Thoracic aorta endothelial cell (primary cell): ENCODE data around the gene FSTL4. TPM values are rescaled to one million over a fixed set of nuclear protein-coding genes. Genes with fewer than 3 reads are reported as not detected.

Source experiments
- small RNA-seq: library from RNA; depleted of rRNA; stranded (forward); fragments of <200 nt; gene quantifications from one replicate; pipeline ENCODE3, GENCODE V24; 2012
- total RNA-seq: library from RNA; depleted of rRNA; stranded (reverse); fragments of >200 nt; gene quantifications from 2 replicates; pipeline ENCODE4 v1.2.3, GENCODE V29; 2012

The FSTL4 gene
- not detected in 2 replicates for total RNA-seq

DNA sequence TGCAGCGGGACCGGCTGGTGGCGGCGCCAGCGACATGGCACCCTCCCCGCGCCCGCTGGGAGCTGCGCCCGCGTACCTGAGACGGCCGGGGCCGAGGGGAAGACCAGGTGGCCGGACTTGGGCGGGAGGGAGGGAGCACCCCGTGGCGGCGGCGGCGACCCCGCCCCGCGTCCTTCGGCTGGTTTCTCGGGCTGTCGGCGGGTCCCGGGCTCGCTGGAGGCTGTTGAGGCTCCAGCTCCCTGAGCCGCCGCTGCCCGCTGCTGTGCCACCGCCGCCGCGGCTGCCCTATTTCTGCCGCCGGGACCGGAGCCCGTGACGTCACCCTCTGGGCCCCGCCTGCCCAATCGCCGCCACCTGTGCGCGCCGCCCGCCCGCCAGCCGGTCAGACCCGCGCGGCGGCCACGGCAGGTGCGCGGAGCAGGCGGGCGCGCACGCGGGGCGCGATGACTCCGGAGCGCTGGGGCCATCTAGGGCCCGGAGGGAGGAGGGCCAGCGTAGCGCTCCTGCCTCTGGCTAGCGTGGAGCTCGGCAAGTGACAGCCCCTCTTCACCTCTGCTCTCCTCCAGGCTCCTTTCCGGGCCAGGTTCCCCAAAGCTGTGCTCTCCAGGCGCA is at the start of gene FSTL4:
Gene FSTL4 (minus strand): TSS at position 293 of the 612 bp plus-strand sequence.

Small RNA genes lying within 50 kb of the gene (small RNA-seq; reads per million reads assigned to genes)
- gene MIR1289-2 = not detected
